ENCODE data around the gene PCIF1.
"Not testable (repeated sequence)": the region's sequence is repeated elsewhere in the genome, so short reads cannot be mapped to it uniquely, and the experiment has no call there.

The PCIF1 gene

GRCh38 chr20:45981261-45981660, 46.8 kb downstream of the PCIF1 start:
- Histone ChIP-seq H3K4me3 (ENCODE audit: low read depth, low read length) (no peak overlapping the region), H3K27ac (no peak overlapping the region), H3K27me3 (replicated peaks) (no peaks in the 10 kb centered on the region), H3K36me3 (replicated peaks) (no peaks in the 10 kb centered on the region)
- DNase-seq: no peak
- in situ Hi-C loops (cut with HindIII; ENCODE audit: low pct_ligation_motif_present, low sequenced_read_pairs): no loop called here
- TF ChIP-seq CTCF (IDR thresholded peaks at IDR 0.05; ENCODE audit: low read depth, low read length, missing control alignments): no peak

- H3K27ac ChIP-seq: no peak overlapping the region
- TF ChIP-seq CTCF (IDR thresholded peaks at IDR 0.05; ENCODE audit: low read depth, low read length, missing control alignments): no peak
- no peak for DNase-seq
- no peaks in the 10 kb centered on the region for H3K27me3 ChIP-seq (replicated peaks)
- H3K4me3 ChIP-seq (ENCODE audit: low read depth, low read length): no peak overlapping the region
- in situ Hi-C loops (cut with HindIII; ENCODE audit: low pct_ligation_motif_present, low sequenced_read_pairs): no loop called here
- no peaks in the 10 kb centered on the region for H3K36me3 ChIP-seq (replicated peaks)
Observed at GRCh38 chr20:45983279-45983743, 48.8 kb downstream of the PCIF1 start.

GRCh38 chr20:45985573-45985972, 51.1 kb downstream of the PCIF1 start:
- H3K4me3 ChIP-seq (ENCODE audit: low read depth, low read length): no peak overlapping the region
- peak; percentile 33 for TF ChIP-seq CTCF (IDR thresholded peaks at IDR 0.05; ENCODE audit: low read depth, low read length, missing control alignments)
- no peak overlapping the region for H3K27ac ChIP-seq
- H3K36me3 ChIP-seq (replicated peaks): no peaks in the 10 kb centered on the region
- no peak for DNase-seq
- no peaks in the 10 kb centered on the region for H3K27me3 ChIP-seq (replicated peaks)
- in situ Hi-C loops (cut with HindIII; ENCODE audit: low pct_ligation_motif_present, low sequenced_read_pairs): no loop called here

GRCh38 chr20:45987108-45987780, 52.8 kb downstream of the PCIF1 start:
- in situ Hi-C loops (cut with HindIII; ENCODE audit: low pct_ligation_motif_present, low sequenced_read_pairs): no loop called here
- peak; percentile 96 for TF ChIP-seq CTCF (IDR thresholded peaks at IDR 0.05; ENCODE audit: low read depth, low read length, missing control alignments)
- H3K36me3 ChIP-seq (replicated peaks): no peaks in the 10 kb centered on the region
- peak; percentile 49 for DNase-seq
- no peak overlapping the region for H3K27ac ChIP-seq
- H3K27me3 ChIP-seq (replicated peaks): no peaks in the 10 kb centered on the region
- H3K4me3 ChIP-seq (ENCODE audit: low read depth, low read length): no peak overlapping the region

GRCh38 chr20:45988830-45989229, 54.3 kb downstream of the PCIF1 start:
- H3K27me3 ChIP-seq (replicated peaks); H3K4me3 ChIP-seq (ENCODE audit: low read depth, low read length); H3K36me3 ChIP-seq (replicated peaks); H3K27ac ChIP-seq; in situ Hi-C loops (cut with HindIII; ENCODE audit: low pct_ligation_motif_present, low sequenced_read_pairs); DNase-seq: not testable (repeated sequence)

GRCh38 chr20:45991616-45992015, 57.1 kb downstream of the PCIF1 start:
- Histone ChIP-seq H3K4me3 (ENCODE audit: low read depth, low read length) (no peak overlapping the region), H3K27ac (no peak overlapping the region), H3K36me3 (replicated peaks) (no peaks in the 10 kb centered on the region), H3K27me3 (replicated peaks) (no peaks in the 10 kb centered on the region)
- DNase-seq: no peak
- no peak for TF ChIP-seq CTCF (IDR thresholded peaks at IDR 0.05; ENCODE audit: low read depth, low read length, missing control alignments)
- in situ Hi-C loops (cut with HindIII; ENCODE audit: low pct_ligation_motif_present, low sequenced_read_pairs): no loop called here
